OCI-LY1 (cell line): ENCODE data around the gene CACNA1C.

Experiments used
- H2AFZ ChIP-seq: fragments of 200-600 bp; sonication (generic), shearing (Covaris generic); 2 replicates; pipeline ENCODE4 v1.6.0; 2014; ENCODE audit warnings: antibody characterized with exemption, mild to moderate bottlenecking, low read length
- H3F3A ChIP-seq: fragments of 200-600 bp; sonication (generic), shearing (Covaris generic); 2 replicates; pipeline ENCODE4 v1.6.0; 2014; ENCODE audit warnings: mild to moderate bottlenecking, antibody characterized with exemption, low read length, moderate library complexity; ENCODE audit not compliant: insufficient read depth
- H3K27ac ChIP-seq: fragments of 200-600 bp; sonication (generic); 2 replicates; pipeline ENCODE4 v1.5.1; 2014; ENCODE audit warnings: low read length, mixed run types, mild to moderate bottlenecking, low read depth; ENCODE audit not compliant: poor library complexity, severe bottlenecking
- H3K27me3 ChIP-seq: fragments of 200-600 bp; sonication (generic); 2 replicates; pipeline ENCODE4 v1.6.0; 2014; ENCODE audit warnings: antibody characterized with exemption, mild to moderate bottlenecking, low read length, moderate library complexity; ENCODE audit not compliant: insufficient read depth
- H3K36me3 ChIP-seq: fragments of 200-600 bp; sonication (generic); 2 replicates; pipeline ENCODE4 v1.6.1; 2014; ENCODE audit warnings: mild to moderate bottlenecking, antibody characterized with exemption, low read length, moderate library complexity, mixed read lengths; ENCODE audit not compliant: insufficient read depth
- H3K4me1 ChIP-seq: fragments of 200-600 bp; sonication (generic); 2 replicates; pipeline ENCODE4 v1.5.1; 2014; ENCODE audit warnings: mild to moderate bottlenecking, low read length, moderate library complexity; ENCODE audit not compliant: insufficient read depth, severe bottlenecking
- H3K4me2 ChIP-seq: fragments of 200-600 bp; sonication (generic), shearing (Covaris generic); 2 replicates; pipeline ENCODE4 v1.6.1; 2014; ENCODE audit warnings: low read length
- H3K4me3 ChIP-seq: fragments of 200-600 bp; sonication (generic); 2 replicates; pipeline ENCODE4 v1.5.1; 2014; ENCODE audit warnings: low read length, low read depth, mild to moderate bottlenecking, mixed read lengths; ENCODE audit not compliant: poor library complexity, severe bottlenecking
- H3K79me2 ChIP-seq: fragments of 200-600 bp; shearing (Covaris generic); 2 replicates; pipeline ENCODE4 v1.6.1; 2016; ENCODE audit warnings: mixed run types, low read length, mixed read lengths; ENCODE audit not compliant: insufficient read depth
- H3K9ac ChIP-seq: fragments of 200-600 bp; sonication (generic), shearing (Covaris generic); 2 replicates; pipeline ENCODE4 v1.6.1; 2014; ENCODE audit warnings: mild to moderate bottlenecking, low read length, mixed read lengths
- H3K9me2 ChIP-seq: fragments of 200-600 bp; sonication (generic), shearing (Covaris generic); 2 replicates; pipeline ENCODE4 v1.6.1; 2014; ENCODE audit warnings: low read depth, mild to moderate bottlenecking, low read length, mixed read lengths
- H3K9me3 ChIP-seq: fragments of 200-600 bp; shearing (Covaris generic); 2 replicates; pipeline ENCODE4 v1.6.1; 2014; ENCODE audit warnings: low read length, mixed read lengths
- H4K20me1 ChIP-seq: fragments of 200-600 bp; sonication (generic), shearing (Covaris generic); 2 replicates; pipeline ENCODE4 v1.6.0; 2016; ENCODE audit warnings: mild to moderate bottlenecking, low read length; ENCODE audit not compliant: insufficient read depth
- CTCF ChIP-seq: fragments of 200-600 bp; sonication (generic), shearing (Covaris generic); IDR thresholded peaks from 2 replicates; pipeline ENCODE4 v1.5.1; 2017; ENCODE audit warnings: mild to moderate bottlenecking, antibody characterized with exemption, low read length, moderate library complexity, mixed read lengths
- EZH2 ChIP-seq: fragments of 200-600 bp; sonication (generic), shearing (Covaris generic); IDR thresholded peaks from 2 replicates; pipeline ENCODE4 v1.8.0; 2017; ENCODE audit warnings: borderline replicate concordance, mixed run types, mild to moderate bottlenecking, antibody characterized with exemption, low read length, moderate library complexity, mixed read lengths

Gene CACNA1C

GRCh38 chr12:2574355-2574935 lies 521.7 kb downstream of the CACNA1C start:
- no peak overlapping the region for H3K27ac ChIP-seq
- no peaks in the 10 kb centered on the region for H3F3A ChIP-seq
- no peaks in the 10 kb centered on the region for H4K20me1 ChIP-seq
- no peak overlapping the region for H2AFZ ChIP-seq
- 0 out of 2 replicates have a peak, but pooled peaks cover 8% of the 10 kb centered on the region for H3K27me3 ChIP-seq
- H3K4me3 ChIP-seq, result no peak overlapping the region
- H3K4me2 ChIP-seq, result no peak overlapping the region
- no peaks in the 10 kb centered on the region for H3K4me1 ChIP-seq
- TF ChIP-seq CTCF (no peak), EZH2 (no peak)
- no peaks in the 10 kb centered on the region for H3K9me2 ChIP-seq
- no peaks in the 10 kb centered on the region for H3K36me3 ChIP-seq
- H3K9ac ChIP-seq, result no peak overlapping the region
- no peaks in the 10 kb centered on the region for H3K79me2 ChIP-seq
- H3K9me3 ChIP-seq, result no peaks in the 10 kb centered on the region

GRCh38 chr12:2575245-2575644 lies 522.5 kb downstream of the CACNA1C start:
- Histone ChIP-seq H4K20me1 (no peaks in the 10 kb centered on the region), H2AFZ (no peak overlapping the region), H3K27ac (no peak overlapping the region), H3K4me3 (no peak overlapping the region), H3K9me2 (no peaks in the 10 kb centered on the region), H3K36me3 (no peaks in the 10 kb centered on the region), H3K4me1 (no peaks in the 10 kb centered on the region), H3K9ac (no peak overlapping the region), H3K27me3 (0 out of 2 replicates have a peak, but pooled peaks cover 8% of the 10 kb centered on the region), H3K79me2 (no peaks in the 10 kb centered on the region), H3F3A (no peaks in the 10 kb centered on the region), H3K4me2 (no peak overlapping the region), H3K9me3 (no peaks in the 10 kb centered on the region)
- TF ChIP-seq CTCF (no peak), EZH2 (no peak)

GRCh38 chr12:2578211-2578610 lies 525.4 kb downstream of the CACNA1C start:
- Histone ChIP-seq H3K4me2 (no peak overlapping the region), H3K27ac (no peak overlapping the region), H3K27me3 (0 out of 2 replicates have a peak, but pooled peaks cover 8% of the 10 kb centered on the region), H3K4me3 (no peak overlapping the region), H3K9ac (no peak overlapping the region), H4K20me1 (no peaks in the 10 kb centered on the region), H3K4me1 (no peaks in the 10 kb centered on the region), H3K9me3 (no peaks in the 10 kb centered on the region), H3F3A (no peaks in the 10 kb centered on the region), H3K79me2 (no peaks in the 10 kb centered on the region), H3K9me2 (no peaks in the 10 kb centered on the region), H3K36me3 (no peaks in the 10 kb centered on the region), H2AFZ (no peak overlapping the region)
- TF ChIP-seq CTCF (no peak), EZH2 (no peak)
